Measurements from ENCODE around the gene TNKS2. TPM values are rescaled to one million over a fixed set of nuclear protein-coding genes. Genes with fewer than 3 reads are reported as not detected.
A peak's percentile ranks its signal among the peaks of the same experiment; 100 is the strongest.

Gene TNKS2
- total RNA-seq, 2 donors from 2014 or later, result 38.5 to 43.2 TPM

- no peak overlapping the region for H3K27ac ChIP-seq
Observed at GRCh38 chr10:91787810-91788209, 10.4 kb upstream of the TNKS2 start.

DNA sequence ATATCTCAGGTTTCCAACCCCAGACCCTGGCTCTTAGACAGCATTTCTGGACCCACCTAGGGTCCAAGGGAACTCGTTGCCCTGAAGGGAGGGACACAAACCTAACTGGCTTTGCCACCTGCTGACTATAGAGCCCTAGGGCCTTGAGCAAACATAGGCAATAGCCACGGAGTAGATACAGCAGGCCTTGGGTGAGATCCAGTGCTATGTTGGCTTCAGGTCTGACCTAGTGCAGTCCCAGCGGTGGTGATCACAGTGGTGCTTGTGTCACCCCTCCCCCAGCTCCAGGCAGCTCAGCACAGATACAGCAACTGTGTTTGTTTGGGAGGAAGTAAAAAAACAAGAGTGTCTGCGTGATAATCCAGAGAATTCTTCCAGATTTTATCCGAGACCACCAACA, 9.7 kb upstream of the TNKS2 start:
- TF ChIP-seq POLR2AphosphoS5 (IDR thresholded peaks at IDR 0.05) (no peak), POLR2A (IDR thresholded peaks at IDR 0.05) (no peak), CTCF (IDR thresholded peaks at IDR 0.05) (no peak)
- 72% methylated on average over 5 of the region's 5 CpGs for WGBS
- H3K4me1 ChIP-seq (replicated peaks), result no peaks in the 10 kb centered on the region
- no peak overlapping the region for H3K27ac ChIP-seq
- no peak overlapping the region for H3K4me3 ChIP-seq
- H3K27me3 ChIP-seq (replicated peaks; ENCODE audit: insufficient read depth), result no peaks in the 10 kb centered on the region
- H3K9me3 ChIP-seq, result no peaks in the 10 kb centered on the region
- no peaks in the 10 kb centered on the region for H3K36me3 ChIP-seq
- intact Hi-C loops (cut with DNase I), result no loop called here
- DNase-seq (ENCODE audit: low spot score), result no peak

More at GRCh38 chr10:91787810-91788209, 10.4 kb upstream of the TNKS2 start:
- DNase-seq (ENCODE audit: low spot score), result no peak
- Histone ChIP-seq H3K27me3 (replicated peaks; ENCODE audit: insufficient read depth) (no peaks in the 10 kb centered on the region), H3K36me3 (no peaks in the 10 kb centered on the region), H3K9me3 (no peaks in the 10 kb centered on the region), H3K4me3 (no peak overlapping the region), H3K4me1 (replicated peaks) (no peaks in the 10 kb centered on the region)
- WGBS, result 95% methylated on average over 2 of the region's 2 CpGs
- TF ChIP-seq POLR2AphosphoS5 (IDR thresholded peaks at IDR 0.05) (no peak), CTCF (IDR thresholded peaks at IDR 0.05) (no peak), POLR2A (IDR thresholded peaks at IDR 0.05) (no peak)
- intact Hi-C loops (cut with DNase I), result no loop called here

DNA sequence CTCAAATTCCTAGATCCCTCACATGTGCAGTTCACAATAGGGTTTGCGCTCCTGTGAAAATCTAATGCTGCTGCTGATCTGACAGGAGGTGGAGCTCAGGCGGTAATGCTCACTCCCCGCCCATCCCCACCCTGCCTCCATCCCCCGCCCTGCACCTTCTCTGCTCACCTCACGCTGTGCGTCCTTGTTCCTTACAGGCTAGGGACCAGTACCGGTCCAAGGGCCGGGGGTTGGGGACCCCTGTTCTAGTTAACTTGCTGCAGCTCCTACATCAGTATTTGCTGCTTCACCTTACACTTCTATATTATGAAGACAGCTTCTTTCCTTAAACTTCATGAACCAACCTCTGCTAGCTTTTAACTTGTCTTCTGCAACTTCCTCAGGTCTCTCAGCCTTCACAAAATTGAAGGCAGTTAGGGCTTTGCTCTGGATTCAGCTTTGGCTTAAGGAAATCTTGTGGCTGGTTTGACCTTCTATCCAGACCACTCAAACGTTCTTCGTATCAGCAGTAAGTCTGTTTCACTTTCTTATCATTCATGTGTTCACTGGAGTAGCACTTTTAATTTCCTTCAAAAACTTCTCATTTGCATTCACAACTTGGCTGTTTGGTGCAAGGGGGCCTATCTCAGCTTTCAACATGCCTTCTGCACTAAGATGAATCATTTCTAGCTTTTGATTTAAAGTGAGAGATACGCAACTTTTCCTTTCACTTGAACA, 1.7 kb upstream of the TNKS2 start:
- Histone ChIP-seq H3K27ac (peak overlapping the region; percentile 90 to 98), H3K4me3 (peak overlapping the region; percentile 14 to 29), H3K27me3 (replicated peaks; ENCODE audit: insufficient read depth) (no peaks in the 10 kb centered on the region), H3K9me3 (no peaks in the 10 kb centered on the region), H3K36me3 (no peaks in the 10 kb centered on the region), H3K4me1 (replicated peaks) (no peaks in the 10 kb centered on the region)
- intact Hi-C loops (cut with DNase I), result loop anchor here (10.0 kb wide), 2 partner anchors 128 to 162 kb away; partner anchors contain the start of genes BTAF1 and PPP1R3C
- TF ChIP-seq CTCF (IDR thresholded peaks at IDR 0.05), result no peak
- no peak for TF ChIP-seq POLR2A (IDR thresholded peaks at IDR 0.05)
- TF ChIP-seq POLR2AphosphoS5 (IDR thresholded peaks at IDR 0.05), result no peak
- peak; percentile 44 for DNase-seq (ENCODE audit: low spot score)
- 17% methylated on average over 11 of the region's 11 CpGs for WGBS

- 46% methylated on average over 3 of the region's 3 CpGs for WGBS
- TF ChIP-seq POLR2A (IDR thresholded peaks at IDR 0.05) (no peak), CTCF (IDR thresholded peaks at IDR 0.05) (no peak), POLR2AphosphoS5 (IDR thresholded peaks at IDR 0.05) (no peak)
- H3K36me3 ChIP-seq, result no peaks in the 10 kb centered on the region
- peak overlapping the region; percentile 87 to 99 for H3K4me3 ChIP-seq
- H3K9me3 ChIP-seq, result no peaks in the 10 kb centered on the region
- intact Hi-C loops (cut with DNase I), result loop anchor here (10.0 kb wide), 2 partner anchors 128 to 162 kb away; partner anchors contain the start of genes BTAF1 and PPP1R3C
- no peaks in the 10 kb centered on the region for H3K27me3 ChIP-seq (replicated peaks; ENCODE audit: insufficient read depth)
- no peak for DNase-seq (ENCODE audit: low spot score)
- peak overlapping the region; percentile 90 to 98 for H3K27ac ChIP-seq
- H3K4me1 ChIP-seq (replicated peaks), result no peaks in the 10 kb centered on the region
Observed at GRCh38 chr10:91797048-91797690, 1.1 kb upstream of the TNKS2 start.

Data from prostate gland (tissue), 2 donors.